ENCODE measurements around the gene MAPKAPK5. TPM values are rescaled to one million over a fixed set of nuclear protein-coding genes. Genes with fewer than 3 reads are reported as not detected.

Gene MAPKAPK5
- total and polyA plus RNA-seq, 2 donors (not counting 3 experiments of a cell fraction or from before 2014, with no cell fraction given) = 22.8 to 47.1 TPM

- dilution Hi-C loops (cut with MboI; ENCODE audit: extremely low pct_ligation_motif_present, low sequenced_read_pairs) (no loop called here), intact Hi-C loops (cut with micrococcal nuclease) (no loop called here)
- ChIA-PET CTCF (interaction anchor here (0.9 to 1.1 kb wide), 2 partner anchors 10 to 11 kb away, joined by 3 to 4 read pairs; no protein-coding TSS in a partner anchor), POLR2A (no interaction called here)
- Histone ChIP-seq H3K4me3 (replicated peaks in 1 of 3; ENCODE audit: insufficient read depth in 1 of 3, low read depth in 1 of 3, low read length in 3 of 3) (no peak overlapping the region), H3K9me1 (replicated peaks; ENCODE audit: control insufficient read depth, extremely low read depth, insufficient read depth, low read length) (no peaks in the 10 kb centered on the region), H3K4me1 (ENCODE audit: control insufficient read depth, extremely low read depth, insufficient read depth, low read length) (no peaks in the 10 kb centered on the region), H3K27me3 (ENCODE audit: control insufficient read depth in 2 of 2, insufficient read depth in 2 of 2, low read length in 2 of 2) (no peaks in the 10 kb centered on the region), H3K4me2 (ENCODE audit: insufficient read depth, low read length) (no peak overlapping the region), H2AFZ (ENCODE audit: low read depth, low read length) (no peak overlapping the region), H3K9me3 (replicated peaks; ENCODE audit: control insufficient read depth, insufficient read depth, low read length) (no peaks in the 10 kb centered on the region), H3K79me2 (ENCODE audit: control insufficient read depth, insufficient read depth, low read length) (peaks cover 72% of the 10 kb centered on the region), H3K27ac (ENCODE audit: insufficient read depth, low read depth, low read length) (no peak overlapping the region), H3K9ac (replicated peaks; ENCODE audit: extremely low read depth, insufficient read depth, low read length) (no peak overlapping the region), H4K20me1 (replicated peaks; ENCODE audit: control insufficient read depth, extremely low read depth, insufficient read depth, low read length) (no peaks in the 10 kb centered on the region), H3K36me3 (ENCODE audit: control insufficient read depth in 2 of 2, extremely low read depth in 1 of 2, insufficient read depth in 2 of 2, low read length in 2 of 2) (no peaks in the 10 kb centered on the region)
- DNase-seq (ENCODE audit: low read depth, low spot score) = no peak
- no peak for FAIRE-seq
- no TSS peak for BruUV-seq (replicated peaks)
- TF ChIP-seq POLR2AphosphoS5 (IDR thresholded peaks at IDR 0.05; ENCODE audit: insufficient read depth, low read depth, low read length) (no peak), POLR2A (IDR thresholded peaks at IDR 0.05; ENCODE audit: low read depth, low read length) (no peak), JUN (IDR thresholded peaks at IDR 0.05; ENCODE audit: borderline replicate concordance, insufficient read depth, insufficient read length, low read depth) (no peak)
Observed at GRCh38 chr12:111858778-111859177, 16.8 kb downstream of the MAPKAPK5 start.

GRCh38 chr12:111864913-111865312 is 22.9 kb downstream of the MAPKAPK5 start:
- no peaks in the 10 kb centered on the region for H4K20me1 ChIP-seq (replicated peaks; ENCODE audit: control insufficient read depth, extremely low read depth, insufficient read depth, low read length)
- H2AFZ ChIP-seq (ENCODE audit: low read depth, low read length) = no peak overlapping the region
- no peak for FAIRE-seq
- no peaks in the 10 kb centered on the region for H3K4me1 ChIP-seq (ENCODE audit: control insufficient read depth, extremely low read depth, insufficient read depth, low read length)
- H3K79me2 ChIP-seq (ENCODE audit: control insufficient read depth, insufficient read depth, low read length) = peaks cover 38% of the 10 kb centered on the region
- TF ChIP-seq JUN (IDR thresholded peaks at IDR 0.05; ENCODE audit: borderline replicate concordance, insufficient read depth, insufficient read length, low read depth) (no peak), MYC (IDR thresholded peaks at IDR 0.05; ENCODE audit: low read depth, low read length) (no peak), FOS (IDR thresholded peaks at IDR 0.05; ENCODE audit: borderline replicate concordance, insufficient read depth, low read length) (no peak)
- no peak overlapping the region for H3K9ac ChIP-seq (replicated peaks; ENCODE audit: extremely low read depth, insufficient read depth, low read length)
- BruUV-seq (replicated peaks) = no TSS peak
- no peaks in the 10 kb centered on the region for H3K27me3 ChIP-seq (ENCODE audit: control insufficient read depth in 2 of 2, insufficient read depth in 2 of 2, low read length in 2 of 2)
- H3K4me2 ChIP-seq (ENCODE audit: insufficient read depth, low read length) = no peak overlapping the region
- dilution Hi-C loops (cut with MboI; ENCODE audit: extremely low pct_ligation_motif_present, low sequenced_read_pairs) (no loop called here), intact Hi-C loops (cut with micrococcal nuclease) (no loop called here)
- H3K9me1 ChIP-seq (replicated peaks; ENCODE audit: control insufficient read depth, extremely low read depth, insufficient read depth, low read length) = peaks cover 2% of the 10 kb centered on the region
- DNase-seq (ENCODE audit: low read depth, low spot score) = no peak
- H3K9me3 ChIP-seq (replicated peaks; ENCODE audit: control insufficient read depth, insufficient read depth, low read length) = no peaks in the 10 kb centered on the region
- H3K4me3 ChIP-seq (replicated peaks in 1 of 3; ENCODE audit: insufficient read depth in 1 of 3, low read depth in 1 of 3, low read length in 3 of 3) = no peak overlapping the region
- ChIA-PET CTCF (no interaction called here), POLR2A (no interaction called here)
- H3K36me3 ChIP-seq (ENCODE audit: control insufficient read depth in 2 of 2, extremely low read depth in 1 of 2, insufficient read depth in 2 of 2, low read length in 2 of 2) = peaks cover 11 to 16% of the 10 kb centered on the region in 2 experiments
- H3K27ac ChIP-seq (ENCODE audit: insufficient read depth, low read depth, low read length) = no peak overlapping the region

All from endothelial cell of umbilical vein (primary cell).